PC-9 (cell line): ENCODE measurements around the gene FLAD1.

Source experiments
- EZH2 ChIP-seq: fragments of 200-600 bp; sonication (generic); IDR thresholded peaks from 2 replicates; pipeline ENCODE4 v1.8.0; 2017; ENCODE audit warnings: antibody characterized with exemption, low read depth
- TF ChIP-seq, protein P1 (sequence below): fragments of 200-600 bp; sonication (generic); conservative IDR thresholded peaks from 2 replicates; pipeline ENCODE4 v1.6.1; 2017; ENCODE audit warnings: mixed run types, antibody characterized with exemption, mild to moderate bottlenecking, moderate library complexity

DNA sequence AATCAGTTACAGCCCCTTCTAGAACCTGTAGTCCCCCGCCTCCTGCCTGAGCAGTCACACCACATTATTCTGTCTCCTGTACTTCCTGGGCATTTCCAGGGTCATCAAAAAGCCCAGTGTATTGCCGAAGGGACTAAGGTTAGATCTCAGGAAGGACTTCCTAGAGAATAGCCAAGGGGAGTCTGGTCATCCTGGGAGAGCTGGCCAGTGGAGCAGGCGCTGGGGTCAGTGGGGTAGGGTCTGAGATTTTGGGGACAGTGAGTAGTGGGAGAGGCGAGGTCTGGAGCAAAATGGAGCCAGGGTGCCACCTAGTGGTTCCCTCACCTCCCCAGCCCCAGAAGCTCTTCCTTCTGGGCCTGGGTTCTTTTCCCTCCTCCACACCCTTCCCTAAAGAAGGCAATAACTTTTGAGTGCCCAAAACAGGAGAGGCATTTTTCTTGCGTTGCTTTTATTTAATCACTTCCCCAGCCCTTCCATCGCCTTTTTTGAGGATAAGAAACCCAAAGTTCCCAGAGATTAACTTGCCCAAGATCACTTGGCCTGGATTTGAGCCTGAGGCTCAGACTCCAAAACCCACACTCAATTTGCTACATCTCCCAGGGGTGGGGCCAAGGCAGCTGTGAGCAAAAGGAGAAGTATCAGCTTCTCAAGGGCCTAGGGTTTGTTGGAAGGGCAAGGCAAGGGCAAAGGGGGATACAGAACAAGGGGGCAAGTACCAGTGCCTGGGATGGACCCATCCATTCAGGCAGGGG is 39.3 kb upstream of the FLAD1 start:
- no peak for TF ChIP-seq EZH2
- TF ChIP-seq, protein P1, sequence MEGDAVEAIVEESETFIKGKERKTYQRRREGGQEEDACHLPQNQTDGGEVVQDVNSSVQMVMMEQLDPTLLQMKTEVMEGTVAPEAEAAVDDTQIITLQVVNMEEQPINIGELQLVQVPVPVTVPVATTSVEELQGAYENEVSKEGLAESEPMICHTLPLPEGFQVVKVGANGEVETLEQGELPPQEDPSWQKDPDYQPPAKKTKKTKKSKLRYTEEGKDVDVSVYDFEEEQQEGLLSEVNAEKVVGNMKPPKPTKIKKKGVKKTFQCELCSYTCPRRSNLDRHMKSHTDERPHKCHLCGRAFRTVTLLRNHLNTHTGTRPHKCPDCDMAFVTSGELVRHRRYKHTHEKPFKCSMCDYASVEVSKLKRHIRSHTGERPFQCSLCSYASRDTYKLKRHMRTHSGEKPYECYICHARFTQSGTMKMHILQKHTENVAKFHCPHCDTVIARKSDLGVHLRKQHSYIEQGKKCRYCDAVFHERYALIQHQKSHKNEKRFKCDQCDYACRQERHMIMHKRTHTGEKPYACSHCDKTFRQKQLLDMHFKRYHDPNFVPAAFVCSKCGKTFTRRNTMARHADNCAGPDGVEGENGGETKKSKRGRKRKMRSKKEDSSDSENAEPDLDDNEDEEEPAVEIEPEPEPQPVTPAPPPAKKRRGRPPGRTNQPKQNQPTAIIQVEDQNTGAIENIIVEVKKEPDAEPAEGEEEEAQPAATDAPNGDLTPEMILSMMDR = peak; percentile 84
